ENCODE data around the gene CASZ1. TPM values are rescaled to one million over a fixed set of nuclear protein-coding genes. Genes with fewer than 3 reads are reported as not detected.

Gene CASZ1
- total and polyA plus RNA-seq, 2 experiments from 2014 or later: 3.6 to 6.9 TPM

- Histone ChIP-seq H3K9me3 (ENCODE audit: low read depth) (no peaks in the 10 kb centered on the region), H3K27me3 (no peaks in the 10 kb centered on the region), H3K4me1 (ENCODE audit: insufficient read depth) (peaks cover 74% of the 10 kb centered on the region), H4K20me1 (ENCODE audit: insufficient read depth, poor library complexity, severe bottlenecking) (no peaks in the 10 kb centered on the region), H3K27ac (no peak overlapping the region), H3K9me2 (replicated peaks; ENCODE audit: insufficient read depth) (no peaks in the 10 kb centered on the region), H2AFZ (no peak overlapping the region), H3K4me3 (no peak overlapping the region), H3K36me3 (replicated peaks; ENCODE audit: insufficient read depth, low read depth) (no peaks in the 10 kb centered on the region), H3K79me2 (peaks cover 35% of the 10 kb centered on the region), H3K4me2 (peak overlapping the region; percentile 33)
- TF ChIP-seq EZH2 (IDR thresholded peaks at IDR 0.05; ENCODE audit: borderline replicate concordance) (no peak), EZH2phosphoT487 (IDR thresholded peaks at IDR 0.05; ENCODE audit: low read depth, severe bottlenecking, unreplicated experiment) (no peak)
- TF ChIP-seq, protein P1, sequence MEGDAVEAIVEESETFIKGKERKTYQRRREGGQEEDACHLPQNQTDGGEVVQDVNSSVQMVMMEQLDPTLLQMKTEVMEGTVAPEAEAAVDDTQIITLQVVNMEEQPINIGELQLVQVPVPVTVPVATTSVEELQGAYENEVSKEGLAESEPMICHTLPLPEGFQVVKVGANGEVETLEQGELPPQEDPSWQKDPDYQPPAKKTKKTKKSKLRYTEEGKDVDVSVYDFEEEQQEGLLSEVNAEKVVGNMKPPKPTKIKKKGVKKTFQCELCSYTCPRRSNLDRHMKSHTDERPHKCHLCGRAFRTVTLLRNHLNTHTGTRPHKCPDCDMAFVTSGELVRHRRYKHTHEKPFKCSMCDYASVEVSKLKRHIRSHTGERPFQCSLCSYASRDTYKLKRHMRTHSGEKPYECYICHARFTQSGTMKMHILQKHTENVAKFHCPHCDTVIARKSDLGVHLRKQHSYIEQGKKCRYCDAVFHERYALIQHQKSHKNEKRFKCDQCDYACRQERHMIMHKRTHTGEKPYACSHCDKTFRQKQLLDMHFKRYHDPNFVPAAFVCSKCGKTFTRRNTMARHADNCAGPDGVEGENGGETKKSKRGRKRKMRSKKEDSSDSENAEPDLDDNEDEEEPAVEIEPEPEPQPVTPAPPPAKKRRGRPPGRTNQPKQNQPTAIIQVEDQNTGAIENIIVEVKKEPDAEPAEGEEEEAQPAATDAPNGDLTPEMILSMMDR (IDR thresholded peaks at IDR 0.05; ENCODE audit: poor library complexity): no peak
- no peak for DNase-seq (ENCODE audit: low spot score)
- WGBS (ENCODE audit: low lambda C conversion rate, missing lambda C conversion rate): 73% methylated on average over 13 of the region's 13 CpGs
Observed at GRCh38 chr1:10676963-10677362, 119.5 kb downstream of the CASZ1 start.

DNA sequence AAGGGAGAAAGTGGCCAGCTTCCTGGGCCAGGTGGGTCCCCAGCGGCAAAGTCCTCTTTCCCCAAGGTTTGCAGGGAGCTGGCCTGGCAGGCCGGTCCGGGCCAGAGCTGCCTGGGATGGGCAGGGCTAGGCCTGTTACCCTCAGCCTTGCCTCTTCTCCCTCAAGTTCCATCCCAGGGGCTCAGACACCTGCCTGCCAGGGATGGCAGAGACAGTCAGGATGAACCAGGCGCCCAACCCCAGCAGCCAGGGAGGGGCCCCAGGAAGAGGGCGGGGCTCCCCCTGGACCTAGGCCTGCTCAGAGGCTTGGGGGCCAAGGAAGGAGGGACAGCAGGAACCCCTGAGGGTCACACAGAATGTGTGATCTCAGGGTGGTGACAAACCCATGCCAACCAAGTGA lies 120.6 kb downstream of the CASZ1 start:
- Histone ChIP-seq H3K27me3 (no peaks in the 10 kb centered on the region), H3K9me2 (replicated peaks; ENCODE audit: insufficient read depth) (no peaks in the 10 kb centered on the region), H3K9me3 (ENCODE audit: low read depth) (no peaks in the 10 kb centered on the region), H4K20me1 (ENCODE audit: insufficient read depth, poor library complexity, severe bottlenecking) (no peaks in the 10 kb centered on the region), H3K79me2 (peaks cover 32% of the 10 kb centered on the region), H2AFZ (no peak overlapping the region), H3K4me1 (ENCODE audit: insufficient read depth) (peaks cover 76% of the 10 kb centered on the region), H3K4me2 (no peak overlapping the region), H3K4me3 (no peak overlapping the region), H3K27ac (no peak overlapping the region), H3K36me3 (replicated peaks; ENCODE audit: insufficient read depth, low read depth) (no peaks in the 10 kb centered on the region)
- TF ChIP-seq, protein P1 (IDR thresholded peaks at IDR 0.05; ENCODE audit: poor library complexity): no peak
- TF ChIP-seq EZH2 (IDR thresholded peaks at IDR 0.05; ENCODE audit: borderline replicate concordance): no peak
- TF ChIP-seq EZH2phosphoT487 (IDR thresholded peaks at IDR 0.05; ENCODE audit: low read depth, severe bottlenecking, unreplicated experiment): no peak
- no peak for DNase-seq (ENCODE audit: low spot score)
- WGBS (ENCODE audit: low lambda C conversion rate, missing lambda C conversion rate): 98% methylated on average over 5 of the region's 5 CpGs

GRCh38 chr1:10674700-10675609 lies 121.5 kb downstream of the CASZ1 start:
- peaks cover 70% of the 10 kb centered on the region for H3K4me1 ChIP-seq (ENCODE audit: insufficient read depth)
- peak overlapping the region; percentile 48 for H3K27ac ChIP-seq
- DNase-seq (ENCODE audit: low spot score): no peak
- no peak overlapping the region for H3K4me2 ChIP-seq
- no peaks in the 10 kb centered on the region for H4K20me1 ChIP-seq (ENCODE audit: insufficient read depth, poor library complexity, severe bottlenecking)
- no peaks in the 10 kb centered on the region for H3K27me3 ChIP-seq
- no peak overlapping the region for H3K4me3 ChIP-seq
- H3K79me2 ChIP-seq: peaks cover 32% of the 10 kb centered on the region
- H2AFZ ChIP-seq: no peak overlapping the region
- H3K9me2 ChIP-seq (replicated peaks; ENCODE audit: insufficient read depth): no peaks in the 10 kb centered on the region
- 71% methylated on average over 27 of the region's 29 CpGs for WGBS (ENCODE audit: low lambda C conversion rate, missing lambda C conversion rate)
- H3K9me3 ChIP-seq (ENCODE audit: low read depth): no peaks in the 10 kb centered on the region
- TF ChIP-seq EZH2phosphoT487 (IDR thresholded peaks at IDR 0.05; ENCODE audit: low read depth, severe bottlenecking, unreplicated experiment) (no peak), EZH2 (IDR thresholded peaks at IDR 0.05; ENCODE audit: borderline replicate concordance) (no peak)
- TF ChIP-seq, protein P1 (IDR thresholded peaks at IDR 0.05; ENCODE audit: poor library complexity): no peak
- H3K36me3 ChIP-seq (replicated peaks; ENCODE audit: insufficient read depth, low read depth): no peaks in the 10 kb centered on the region

Data from hepatocyte (in vitro differentiated cells).